ENCODE measurements around the gene ACVR2A.

ACVR2A gene

GRCh38 chr2:147845411-147845971 lies 662 bp downstream of the ACVR2A start:
- peak overlapping the region; percentile 93 for H3K4me3 Mint-ChIP-seq
- H3K9me3 Mint-ChIP-seq, result no peaks in the 10 kb centered on the region
- peaks cover 48% of the 10 kb centered on the region for H3K4me1 Mint-ChIP-seq
- peaks cover 47% of the 10 kb centered on the region for H3K27me3 Mint-ChIP-seq
- peak; percentile 28 for DNase-seq
- peak overlapping the region; percentile 92 for H3K27ac Mint-ChIP-seq
- peak; percentile 60 for ATAC-seq
- H3K36me3 Mint-ChIP-seq (ENCODE audit: low read depth), result peaks cover 2% of the 10 kb centered on the region

GRCh38 chr2:147846412-147847081 lies 1.7 kb downstream of the ACVR2A start:
- peak overlapping the region; percentile 93 for H3K4me3 Mint-ChIP-seq

GRCh38 chr2:147847746-147848391 lies 3.0 kb downstream of the ACVR2A start:
- peaks cover 32% of the 10 kb centered on the region for H3K27me3 Mint-ChIP-seq
- peaks cover 51% of the 10 kb centered on the region for H3K4me1 Mint-ChIP-seq

More at GRCh38 chr2:147846412-147847081, 1.7 kb downstream of the ACVR2A start:
- no peak for ATAC-seq
- no peak for DNase-seq
- Mint-ChIP-seq H3K36me3 (ENCODE audit: low read depth) (peaks cover 2% of the 10 kb centered on the region), H3K27me3 (peaks cover 43% of the 10 kb centered on the region), H3K9me3 (no peaks in the 10 kb centered on the region), H3K4me1 (peaks cover 53% of the 10 kb centered on the region), H3K27ac (no peak overlapping the region)

GRCh38 chr2:147850838-147851237 lies 6.0 kb downstream of the ACVR2A start:
- no peak for ATAC-seq
- peaks cover 38% of the 10 kb centered on the region for H3K4me1 Mint-ChIP-seq

More at GRCh38 chr2:147847746-147848391, 3.0 kb downstream of the ACVR2A start:
- Mint-ChIP-seq H3K4me3 (no peak overlapping the region), H3K9me3 (no peaks in the 10 kb centered on the region), H3K27ac (no peak overlapping the region), H3K36me3 (ENCODE audit: low read depth) (peaks cover 2% of the 10 kb centered on the region)
- DNase-seq (no peak), ATAC-seq (no peak)

GRCh38 chr2:147851244-147851930 lies 6.6 kb downstream of the ACVR2A start:
- Mint-ChIP-seq H3K4me1 (peaks cover 32% of the 10 kb centered on the region), H3K4me3 (no peak overlapping the region), H3K9me3 (no peaks in the 10 kb centered on the region), H3K27me3 (peaks cover 21% of the 10 kb centered on the region), H3K27ac (no peak overlapping the region), H3K36me3 (ENCODE audit: low read depth) (no peaks in the 10 kb centered on the region)
- DNase-seq (no peak), ATAC-seq (no peak)

More at GRCh38 chr2:147850838-147851237, 6.0 kb downstream of the ACVR2A start:
- DNase-seq, result no peak
- peaks cover 24% of the 10 kb centered on the region for H3K27me3 Mint-ChIP-seq
- H3K4me3 Mint-ChIP-seq, result no peak overlapping the region
- no peak overlapping the region for H3K27ac Mint-ChIP-seq
- no peaks in the 10 kb centered on the region for H3K9me3 Mint-ChIP-seq
- no peaks in the 10 kb centered on the region for H3K36me3 Mint-ChIP-seq (ENCODE audit: low read depth)

GRCh38 chr2:147854557-147855134 lies 9.8 kb downstream of the ACVR2A start:
- H3K4me1 Mint-ChIP-seq, result peaks cover 12% of the 10 kb centered on the region
- DNase-seq, result no peak
- H3K9me3 Mint-ChIP-seq, result no peaks in the 10 kb centered on the region
- no peak overlapping the region for H3K4me3 Mint-ChIP-seq
- no peak overlapping the region for H3K27ac Mint-ChIP-seq
- peaks cover 6% of the 10 kb centered on the region for H3K27me3 Mint-ChIP-seq
- no peaks in the 10 kb centered on the region for H3K36me3 Mint-ChIP-seq (ENCODE audit: low read depth)
- no peak for ATAC-seq

- Mint-ChIP-seq H3K9me3 (no peaks in the 10 kb centered on the region), H3K36me3 (ENCODE audit: low read depth) (no peaks in the 10 kb centered on the region), H3K4me3 (no peak overlapping the region), H3K4me1 (peaks cover 12% of the 10 kb centered on the region), H3K27ac (no peak overlapping the region), H3K27me3 (peaks cover 2% of the 10 kb centered on the region)
- DNase-seq (no peak), ATAC-seq (no peak)
Measured at GRCh38 chr2:147855316-147855715, 10.5 kb downstream of the ACVR2A start.

GRCh38 chr2:147855977-147856376 lies 11.1 kb downstream of the ACVR2A start:
- DNase-seq, result no peak
- no peaks in the 10 kb centered on the region for H3K9me3 Mint-ChIP-seq
- H3K27me3 Mint-ChIP-seq, result peaks cover 2% of the 10 kb centered on the region

GRCh38 chr2:147860009-147860408 lies 15.2 kb downstream of the ACVR2A start:
- Mint-ChIP-seq H3K4me1 (peaks cover 16% of the 10 kb centered on the region), H3K27ac (no peak overlapping the region), H3K9me3 (no peaks in the 10 kb centered on the region), H3K4me3 (no peak overlapping the region), H3K36me3 (ENCODE audit: low read depth) (no peaks in the 10 kb centered on the region), H3K27me3 (no peaks in the 10 kb centered on the region)
- ATAC-seq (no peak), DNase-seq (no peak)

More at GRCh38 chr2:147855977-147856376, 11.1 kb downstream of the ACVR2A start:
- no peak overlapping the region for H3K27ac Mint-ChIP-seq
- peaks cover 7% of the 10 kb centered on the region for H3K4me1 Mint-ChIP-seq
- no peak overlapping the region for H3K4me3 Mint-ChIP-seq
- no peaks in the 10 kb centered on the region for H3K36me3 Mint-ChIP-seq (ENCODE audit: low read depth)
- no peak for ATAC-seq

- H3K4me3 Mint-ChIP-seq, result no peak overlapping the region
- no peak for DNase-seq
- no peaks in the 10 kb centered on the region for H3K36me3 Mint-ChIP-seq (ENCODE audit: low read depth)
- no peak for ATAC-seq
- no peaks in the 10 kb centered on the region for H3K9me3 Mint-ChIP-seq
- H3K27ac Mint-ChIP-seq, result no peak overlapping the region
- peaks cover 16% of the 10 kb centered on the region for H3K4me1 Mint-ChIP-seq
- no peaks in the 10 kb centered on the region for H3K27me3 Mint-ChIP-seq
Measured at GRCh38 chr2:147862859-147863516, 18.2 kb downstream of the ACVR2A start.

- Mint-ChIP-seq H3K27ac (no peak overlapping the region), H3K27me3 (no peaks in the 10 kb centered on the region)
- no peak for ATAC-seq
Measured at GRCh38 chr2:147863835-147864234, 19.0 kb downstream of the ACVR2A start.

GRCh38 chr2:147865560-147865959 lies 20.7 kb downstream of the ACVR2A start:
- ATAC-seq, result no peak
- H3K9me3 Mint-ChIP-seq, result no peaks in the 10 kb centered on the region
- H3K4me1 Mint-ChIP-seq, result peaks cover 20% of the 10 kb centered on the region
- H3K4me3 Mint-ChIP-seq, result no peak overlapping the region
- DNase-seq, result no peak
- no peaks in the 10 kb centered on the region for H3K36me3 Mint-ChIP-seq (ENCODE audit: low read depth)
- no peaks in the 10 kb centered on the region for H3K27me3 Mint-ChIP-seq
- no peak overlapping the region for H3K27ac Mint-ChIP-seq

More at GRCh38 chr2:147863835-147864234, 19.0 kb downstream of the ACVR2A start:
- no peak for DNase-seq
- H3K4me1 Mint-ChIP-seq, result peaks cover 16% of the 10 kb centered on the region
- H3K4me3 Mint-ChIP-seq, result no peak overlapping the region
- H3K9me3 Mint-ChIP-seq, result no peaks in the 10 kb centered on the region
- H3K36me3 Mint-ChIP-seq (ENCODE audit: low read depth), result no peaks in the 10 kb centered on the region

- no peaks in the 10 kb centered on the region for H3K27me3 Mint-ChIP-seq
- ATAC-seq, result no peak
Measured at GRCh38 chr2:147867050-147867449, 22.2 kb downstream of the ACVR2A start.

GRCh38 chr2:147869934-147870333 lies 25.1 kb downstream of the ACVR2A start:
- ATAC-seq (no peak), DNase-seq (no peak)
- Mint-ChIP-seq H3K4me1 (peaks cover 8% of the 10 kb centered on the region), H3K36me3 (ENCODE audit: low read depth) (no peaks in the 10 kb centered on the region), H3K27me3 (no peaks in the 10 kb centered on the region), H3K4me3 (no peak overlapping the region), H3K27ac (no peak overlapping the region), H3K9me3 (no peaks in the 10 kb centered on the region)

More at GRCh38 chr2:147867050-147867449, 22.2 kb downstream of the ACVR2A start:
- DNase-seq, result no peak
- no peak overlapping the region for H3K4me3 Mint-ChIP-seq
- no peaks in the 10 kb centered on the region for H3K36me3 Mint-ChIP-seq (ENCODE audit: low read depth)
- no peak overlapping the region for H3K27ac Mint-ChIP-seq
- H3K9me3 Mint-ChIP-seq, result no peaks in the 10 kb centered on the region
- H3K4me1 Mint-ChIP-seq, result peaks cover 20% of the 10 kb centered on the region

All from activated naive CD8-positive, alpha-beta T cell treated with anti-CD3 and anti-CD28 coated beads, Interleukin-2, amount 50 U/mL, for 24 hours (primary cell).